ENCODE measurements around the gene TRIM14. TPM values are rescaled to one million over a fixed set of nuclear protein-coding genes. Genes with fewer than 3 reads are reported as not detected.
"Not testable (repeated sequence)": the region's sequence is repeated elsewhere in the genome, so short reads cannot be mapped to it uniquely, and the experiment has no call there.

TRIM14 gene
- total RNA-seq, 1 donor from 2014 or later: 0.82 TPM

- DNase-seq (ENCODE audit: low spot score in 2 of 2) (no peak), FAIRE-seq (no peak)
Measured at GRCh38 chr9:98085058-98085457, 34.0 kb downstream of the TRIM14 start.

GRCh38 chr9:98084396-98084795, 34.6 kb downstream of the TRIM14 start:
- no peak for DNase-seq (ENCODE audit: low spot score in 2 of 2)
- FAIRE-seq: no peak

- FAIRE-seq: no peak
- no peak for DNase-seq (ENCODE audit: low spot score in 2 of 2)
Measured at GRCh38 chr9:98083566-98084183, 35.3 kb downstream of the TRIM14 start.

GRCh38 chr9:98083061-98083501, 35.9 kb downstream of the TRIM14 start:
- FAIRE-seq (no peak), DNase-seq (ENCODE audit: low spot score in 2 of 2) (no peak)

- DNase-seq (ENCODE audit: low spot score in 2 of 2): no peak
- FAIRE-seq: no peak
Measured at GRCh38 chr9:98081477-98082219, 37.4 kb downstream of the TRIM14 start.

- DNase-seq (ENCODE audit: low spot score in 2 of 2) (no peak), FAIRE-seq (no peak)
Measured at GRCh38 chr9:98080780-98081179, 38.2 kb downstream of the TRIM14 start.

GRCh38 chr9:98080326-98080725, 38.7 kb downstream of the TRIM14 start:
- DNase-seq (ENCODE audit: low spot score in 2 of 2) (no peak), FAIRE-seq (no peak)

GRCh38 chr9:98078895-98079294, 40.1 kb downstream of the TRIM14 start:
- FAIRE-seq: no peak
- no peak for DNase-seq (ENCODE audit: low spot score in 2 of 2)

- FAIRE-seq: not testable (repeated sequence)
Measured at GRCh38 chr9:98076514-98076890, 42.5 kb downstream of the TRIM14 start.

GRCh38 chr9:98075332-98075805, 43.7 kb downstream of the TRIM14 start:
- DNase-seq (ENCODE audit: low spot score in 2 of 2): no peak
- FAIRE-seq: no peak

More at GRCh38 chr9:98076514-98076890, 42.5 kb downstream of the TRIM14 start:
- not testable (repeated sequence) for DNase-seq (ENCODE audit: low spot score in 2 of 2)

GRCh38 chr9:98074115-98074990, 44.7 kb downstream of the TRIM14 start:
- peak in 1 of 2 donors; percentile 69 for DNase-seq (ENCODE audit: low spot score in 2 of 2)
- FAIRE-seq: no peak

- DNase-seq (ENCODE audit: low spot score in 2 of 2) (no peak), FAIRE-seq (no peak)
Measured at GRCh38 chr9:98071737-98072136, 47.3 kb downstream of the TRIM14 start.

GRCh38 chr9:98070704-98071103, 48.3 kb downstream of the TRIM14 start:
- FAIRE-seq: no peak
- DNase-seq (ENCODE audit: low spot score in 2 of 2): no peak

GRCh38 chr9:98069551-98069950, 49.5 kb downstream of the TRIM14 start:
- FAIRE-seq: no peak
- DNase-seq (ENCODE audit: low spot score in 2 of 2): no peak

- FAIRE-seq (no peak), DNase-seq (ENCODE audit: low spot score in 2 of 2) (no peak)
Measured at GRCh38 chr9:98067184-98067583, 51.8 kb downstream of the TRIM14 start.

- FAIRE-seq (no peak), DNase-seq (ENCODE audit: low spot score in 2 of 2) (no peak)
Measured at GRCh38 chr9:98066235-98066634, 52.8 kb downstream of the TRIM14 start.

- FAIRE-seq (no peak), DNase-seq (ENCODE audit: low spot score in 2 of 2) (no peak)
Measured at GRCh38 chr9:98064623-98065392, 54.2 kb downstream of the TRIM14 start.

GRCh38 chr9:98062161-98062560, 56.9 kb downstream of the TRIM14 start:
- DNase-seq (ENCODE audit: low spot score in 2 of 2) (no peak), FAIRE-seq (no peak)

GRCh38 chr9:98057138-98057799, 61.8 kb downstream of the TRIM14 start:
- DNase-seq (ENCODE audit: low spot score in 2 of 2) (no peak), FAIRE-seq (no peak)

Data from frontal cortex (tissue), 4 donors.